Measurements from ENCODE around the gene RHBDL3.

- no peak for TF ChIP-seq EGR1 (IDR thresholded peaks at IDR 0.05; ENCODE audit: low read depth in 2 of 2)
- no peak for TF ChIP-seq CTCF (IDR thresholded peaks at IDR 0.05; ENCODE audit: low read depth, low read length, missing input control)
- no peak for TF ChIP-seq TAF1 (conservative IDR thresholded peaks at IDR 0.05)
- no peak for TF ChIP-seq FOXA1 (IDR thresholded peaks at IDR 0.05)
- no peak for TF ChIP-seq YY1 (IDR thresholded peaks at IDR 0.05)
- TF ChIP-seq ZBTB33 (IDR thresholded peaks at IDR 0.05), result no peak
- peak; percentile 21 for TF ChIP-seq SP1 (IDR thresholded peaks at IDR 0.05)
Observed at GRCh38 chr17:32348483-32348800, 82.8 kb downstream of the RHBDL3 start.
